GM19452 (cell line): ENCODE results near the gene FUOM.
"Not testable (repeated sequence)": the region's sequence is repeated elsewhere in the genome, so short reads cannot be mapped to it uniquely, and the experiment has no call there.

Experiments used
- ATAC-seq: cut with Tn5 transposase; IDR thresholded peaks from one replicate; pipeline ENCODE4 v1.9.1; 2021; ENCODE audit not compliant: unreplicated experiment

The FUOM gene

GRCh38 chr10:133370030-133370786 is 12.4 kb upstream of the FUOM start:
- ATAC-seq = no peak

- ATAC-seq = no peak
These were observed 10.3 kb upstream of the FUOM start for GRCh38 chr10:133368153-133368552.

- not testable (repeated sequence) for ATAC-seq
These were observed 9.6 kb upstream of the FUOM start for GRCh38 chr10:133367461-133367860.

GRCh38 chr10:133366751-133367150 is 8.9 kb upstream of the FUOM start:
- no peak for ATAC-seq

GRCh38 chr10:133366130-133366478 is 8.3 kb upstream of the FUOM start:
- no peak for ATAC-seq

GRCh38 chr10:133365461-133366129 is 7.8 kb upstream of the FUOM start:
- no peak for ATAC-seq

- no peak for ATAC-seq
These were observed 7.0 kb upstream of the FUOM start for GRCh38 chr10:133364645-133365431.

- ATAC-seq = no peak
These were observed 5.0 kb upstream of the FUOM start for GRCh38 chr10:133362846-133363245.

GRCh38 chr10:133361773-133362441 is 4.1 kb upstream of the FUOM start:
- no peak for ATAC-seq

GRCh38 chr10:133361227-133361626 is 3.4 kb upstream of the FUOM start:
- no peak for ATAC-seq

- ATAC-seq = no peak
These were observed 2.3 kb upstream of the FUOM start for GRCh38 chr10:133359972-133360610.

GRCh38 chr10:133359554-133359971 is 1.7 kb upstream of the FUOM start:
- no peak for ATAC-seq

- no peak for ATAC-seq
These were observed 1.1 kb upstream of the FUOM start for GRCh38 chr10:133358925-133359310.

- ATAC-seq = no peak
These were observed 524 bp upstream of the FUOM start for GRCh38 chr10:133358162-133358924.

- ATAC-seq = no peak
These were observed 1.1 kb downstream of the FUOM start for GRCh38 chr10:133356549-133357284.

GRCh38 chr10:133355991-133356390 is 1.8 kb downstream of the FUOM start:
- ATAC-seq = no peak

GRCh38 chr10:133355266-133355665 is 2.6 kb downstream of the FUOM start:
- no peak for ATAC-seq

GRCh38 chr10:133354672-133355240 is 3.1 kb downstream of the FUOM start:
- ATAC-seq = no peak

GRCh38 chr10:133353988-133354605 is 3.7 kb downstream of the FUOM start:
- ATAC-seq = no peak
